Measurements from ENCODE around the gene SCFD1.

DNA sequence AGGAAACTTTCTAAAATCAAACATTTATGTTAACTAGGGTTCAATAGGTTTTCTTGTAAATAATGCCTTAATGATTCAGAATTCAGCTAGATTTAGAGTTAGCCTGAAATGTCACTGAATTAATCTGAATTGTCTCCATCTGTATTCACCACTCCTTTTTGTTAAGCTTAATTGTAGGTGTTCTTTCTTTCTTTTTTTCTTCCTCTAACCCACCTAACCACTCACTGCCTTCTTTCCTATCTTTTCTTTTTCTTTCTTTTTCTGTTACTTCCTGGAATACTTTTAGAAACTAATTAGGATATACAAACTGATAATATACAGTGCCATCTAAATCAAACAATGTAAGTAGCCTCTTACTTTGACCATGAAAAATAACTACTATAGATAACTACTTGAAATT is 33.2 kb upstream of the SCFD1 start:
- TF ChIP-seq, protein P1, sequence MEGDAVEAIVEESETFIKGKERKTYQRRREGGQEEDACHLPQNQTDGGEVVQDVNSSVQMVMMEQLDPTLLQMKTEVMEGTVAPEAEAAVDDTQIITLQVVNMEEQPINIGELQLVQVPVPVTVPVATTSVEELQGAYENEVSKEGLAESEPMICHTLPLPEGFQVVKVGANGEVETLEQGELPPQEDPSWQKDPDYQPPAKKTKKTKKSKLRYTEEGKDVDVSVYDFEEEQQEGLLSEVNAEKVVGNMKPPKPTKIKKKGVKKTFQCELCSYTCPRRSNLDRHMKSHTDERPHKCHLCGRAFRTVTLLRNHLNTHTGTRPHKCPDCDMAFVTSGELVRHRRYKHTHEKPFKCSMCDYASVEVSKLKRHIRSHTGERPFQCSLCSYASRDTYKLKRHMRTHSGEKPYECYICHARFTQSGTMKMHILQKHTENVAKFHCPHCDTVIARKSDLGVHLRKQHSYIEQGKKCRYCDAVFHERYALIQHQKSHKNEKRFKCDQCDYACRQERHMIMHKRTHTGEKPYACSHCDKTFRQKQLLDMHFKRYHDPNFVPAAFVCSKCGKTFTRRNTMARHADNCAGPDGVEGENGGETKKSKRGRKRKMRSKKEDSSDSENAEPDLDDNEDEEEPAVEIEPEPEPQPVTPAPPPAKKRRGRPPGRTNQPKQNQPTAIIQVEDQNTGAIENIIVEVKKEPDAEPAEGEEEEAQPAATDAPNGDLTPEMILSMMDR (conservative IDR thresholded peaks at IDR 0.05): no peak
- TF ChIP-seq EZH2 (IDR thresholded peaks at IDR 0.05; ENCODE audit: low read depth): no peak
